Ammon's horn (tissue), 1 donor: ENCODE data around the gene TDRD12.
"Not testable (repeated sequence)": the region's sequence is repeated elsewhere in the genome, so short reads cannot be mapped to it uniquely, and the experiment has no call there.

Source experiments
- DNase-seq: peaks from one replicate; pipeline ENCODE4 v3.0.0-alpha.2; 2016; ENCODE audit warnings: low spot score

TDRD12 gene

DNA sequence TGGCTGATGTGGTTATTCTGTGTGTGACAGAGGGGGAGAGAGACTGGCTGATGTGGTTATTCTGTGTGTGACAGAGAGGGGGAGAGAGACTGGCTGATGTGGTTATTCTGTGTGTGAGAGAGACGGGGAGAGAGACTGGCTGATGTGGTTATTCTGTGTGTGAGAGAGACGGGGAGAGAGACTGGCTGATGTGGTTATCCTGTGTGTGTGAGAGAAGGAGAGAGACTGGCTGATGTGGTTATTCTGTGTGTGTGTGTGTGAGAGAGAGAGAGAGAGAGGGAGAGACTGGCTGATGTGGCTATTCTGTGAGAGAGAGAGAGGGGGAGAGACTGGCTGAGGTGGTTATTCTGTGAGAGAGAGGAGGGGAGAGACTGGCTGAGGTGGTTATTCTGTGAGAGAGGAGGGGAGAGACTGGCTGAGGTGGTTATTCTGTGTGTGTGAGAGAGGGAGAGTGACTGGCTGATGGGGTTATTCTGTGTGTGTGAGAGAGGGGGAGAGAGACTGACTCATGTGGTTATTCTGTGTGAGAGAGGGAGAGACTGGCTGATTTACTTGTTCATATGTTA lies 27.1 kb downstream of the TDRD12 start:
- not testable (repeated sequence) for DNase-seq

DNA sequence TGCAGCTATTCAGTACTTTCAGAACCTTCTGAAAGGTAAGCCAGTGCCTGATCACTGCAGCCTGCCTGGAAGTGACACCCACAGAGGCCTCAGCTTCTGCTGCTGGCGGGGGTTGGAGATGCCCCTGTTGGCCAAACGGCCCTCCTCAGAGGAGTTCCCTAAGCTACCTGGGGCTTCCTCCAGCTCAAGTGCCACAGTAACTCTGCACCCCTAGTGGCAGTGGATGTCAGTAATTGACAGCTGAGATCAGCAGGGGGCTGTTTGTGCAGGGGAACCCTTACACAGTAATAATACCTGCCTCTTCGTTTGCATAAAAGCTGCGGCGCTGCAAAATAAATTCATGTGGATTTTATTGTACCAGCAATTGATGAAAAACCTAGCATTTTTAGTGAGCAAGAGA lies 28.9 kb downstream of the TDRD12 start:
- DNase-seq: no peak

DNA sequence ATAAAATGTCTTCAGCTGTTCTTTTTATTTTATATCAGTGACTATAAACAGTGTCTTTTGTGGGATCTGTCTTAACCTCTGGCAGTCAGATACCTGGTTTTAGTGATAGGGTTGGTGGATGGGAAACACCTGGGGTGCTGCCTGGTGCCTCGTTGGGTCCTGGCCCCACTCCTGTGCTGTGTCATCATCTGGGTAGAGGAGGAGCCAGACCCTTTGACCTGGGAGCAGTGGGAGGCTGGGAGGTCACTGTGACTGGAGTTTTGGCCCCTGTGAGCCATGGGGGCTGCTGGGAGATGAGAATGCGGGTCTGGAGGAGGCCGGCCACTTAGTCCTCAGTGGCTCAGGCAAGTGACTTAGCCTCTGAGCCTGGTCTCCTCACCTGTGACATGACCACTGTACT lies 29.4 kb downstream of the TDRD12 start:
- DNase-seq: no peak

DNA sequence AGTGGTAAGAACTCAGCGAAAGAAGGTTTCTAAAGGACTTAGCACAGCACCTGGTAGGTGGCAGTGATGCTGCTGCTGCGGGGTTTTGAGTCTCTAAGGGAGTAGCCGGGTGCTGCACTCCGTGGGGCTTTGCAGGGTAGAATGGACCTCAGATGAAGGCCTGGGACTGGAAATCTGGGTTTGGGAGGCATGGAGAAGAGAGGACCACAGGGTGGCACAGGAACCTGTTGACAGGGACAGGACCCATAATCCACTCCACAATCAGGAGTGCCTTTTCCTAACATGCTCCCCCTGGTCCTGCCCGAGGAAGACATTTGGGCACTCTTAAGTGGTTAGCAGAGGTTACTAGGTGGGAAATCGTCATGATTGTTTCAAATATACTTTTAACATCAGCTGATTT lies 29.8 kb downstream of the TDRD12 start:
- DNase-seq: no peak

DNA sequence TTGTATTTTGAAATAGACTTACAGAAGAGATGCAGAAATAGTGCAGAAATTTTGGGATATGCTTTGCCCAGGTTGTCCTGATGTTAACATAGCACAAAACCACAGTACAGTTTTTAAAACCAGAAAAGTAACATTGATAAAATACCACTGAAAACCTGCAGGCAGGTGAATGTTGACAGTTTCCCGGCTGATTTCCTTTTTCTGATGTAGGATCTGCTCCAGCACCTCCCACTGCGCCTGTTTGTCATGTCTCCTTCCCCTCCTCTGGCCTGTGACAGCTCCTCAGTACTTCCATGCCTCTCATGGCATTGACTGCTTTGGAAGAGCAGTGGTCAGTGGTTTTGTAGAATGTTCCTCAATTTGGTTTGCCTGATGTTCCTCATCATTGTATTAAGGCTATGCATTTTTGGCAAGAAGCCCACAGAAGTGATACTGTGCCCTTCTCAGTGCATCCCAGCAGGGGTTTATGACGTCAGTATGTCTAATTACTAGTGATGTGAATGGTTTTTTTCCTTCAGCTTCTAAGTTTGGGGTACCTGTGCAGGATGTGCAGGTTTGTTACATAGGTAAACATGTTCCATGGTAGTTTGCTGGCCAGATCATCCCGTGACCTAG lies 31.0 kb downstream of the TDRD12 start:
- DNase-seq: no peak

DNA sequence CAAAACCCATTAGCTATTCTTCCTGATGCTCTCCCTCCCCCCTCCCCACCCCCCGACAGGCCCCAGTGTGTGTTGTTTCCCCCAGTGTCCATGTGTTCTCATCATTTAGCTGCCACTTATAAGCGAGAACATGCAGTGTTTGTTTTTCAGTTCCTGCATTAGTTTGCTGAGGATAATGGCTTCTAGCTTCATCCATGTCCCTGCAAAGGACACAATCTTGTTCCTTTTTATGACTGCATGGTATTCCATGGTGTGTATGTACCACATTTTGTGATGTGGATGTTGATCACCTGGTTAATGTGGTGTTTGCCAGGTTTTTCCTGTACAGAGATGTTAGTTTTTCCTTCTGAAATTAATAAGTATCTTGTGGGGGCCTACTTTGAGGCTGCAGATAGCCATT lies 31.5 kb downstream of the TDRD12 start:
- no peak for DNase-seq

DNA sequence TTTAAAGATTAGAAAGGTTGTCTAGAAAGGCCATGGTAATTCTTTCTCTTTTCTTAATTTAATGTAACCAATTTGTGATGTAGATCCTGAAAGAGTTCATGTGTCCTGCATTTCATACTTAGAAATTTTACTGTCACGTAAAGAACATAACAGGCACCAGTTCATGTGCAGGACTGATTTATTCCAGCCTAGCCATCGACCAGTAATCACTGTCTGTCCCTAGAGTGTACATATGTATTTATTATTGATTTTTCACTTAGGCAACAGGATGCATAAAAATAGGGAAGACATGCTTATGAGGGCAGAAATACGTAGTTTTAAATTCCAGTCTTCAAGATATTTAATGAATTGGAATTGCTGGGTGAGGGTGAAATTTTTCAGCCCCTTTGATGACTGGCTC lies 37.6 kb downstream of the TDRD12 start:
- no peak for DNase-seq

DNA sequence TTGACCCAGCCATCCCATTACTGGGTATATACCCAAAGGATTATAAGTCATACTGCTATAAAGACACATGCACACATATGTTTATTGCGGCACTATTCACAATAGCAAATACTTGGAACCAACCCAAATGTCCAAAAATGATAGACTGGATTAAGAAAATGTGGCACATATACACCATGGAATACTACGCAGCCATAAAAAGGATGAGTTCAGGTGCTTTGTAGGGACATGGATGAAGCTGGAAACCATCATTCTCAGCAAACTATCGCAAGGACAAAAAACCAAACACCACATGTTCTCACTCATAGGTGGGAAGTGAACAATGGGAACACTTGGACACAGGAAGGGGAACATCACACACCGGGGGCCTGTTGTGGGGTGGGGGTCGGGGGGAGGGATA lies 45.8 kb downstream of the TDRD12 start:
- DNase-seq: not testable (repeated sequence)

DNA sequence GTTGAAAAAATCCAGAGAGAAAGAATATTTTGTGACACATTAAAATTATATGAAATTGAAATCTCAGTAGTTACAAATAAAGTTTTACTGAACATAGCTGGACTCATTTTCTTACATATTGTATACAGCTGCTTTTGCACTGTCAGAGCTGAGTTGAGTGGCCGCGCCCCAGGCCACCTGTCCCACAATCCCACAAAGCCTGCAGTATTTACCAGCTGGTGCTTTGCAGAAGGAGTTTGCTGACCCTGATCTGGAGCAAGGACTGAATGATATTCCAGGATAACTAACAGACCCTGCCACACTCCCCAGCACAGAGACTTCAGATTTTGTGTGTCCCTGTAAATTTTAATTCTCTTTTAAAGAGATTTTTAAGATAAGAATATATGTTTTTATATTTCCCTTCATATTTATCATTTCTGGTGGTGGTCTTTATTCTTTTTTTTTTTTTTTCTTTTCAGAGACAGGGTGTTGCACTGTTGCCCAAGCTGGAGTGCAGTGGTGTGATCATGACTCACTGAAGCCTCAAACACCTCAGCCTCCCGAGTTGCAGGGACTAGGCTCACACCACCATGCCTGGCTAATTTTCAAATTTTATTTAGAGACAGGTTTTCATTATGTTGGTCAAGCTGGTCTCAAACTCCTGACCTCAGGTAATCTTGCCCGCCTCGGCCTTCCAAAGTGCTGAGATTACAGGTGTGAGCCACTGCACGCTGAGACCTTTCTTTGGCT lies 48.5 kb downstream of the TDRD12 start:
- no peak for DNase-seq

DNA sequence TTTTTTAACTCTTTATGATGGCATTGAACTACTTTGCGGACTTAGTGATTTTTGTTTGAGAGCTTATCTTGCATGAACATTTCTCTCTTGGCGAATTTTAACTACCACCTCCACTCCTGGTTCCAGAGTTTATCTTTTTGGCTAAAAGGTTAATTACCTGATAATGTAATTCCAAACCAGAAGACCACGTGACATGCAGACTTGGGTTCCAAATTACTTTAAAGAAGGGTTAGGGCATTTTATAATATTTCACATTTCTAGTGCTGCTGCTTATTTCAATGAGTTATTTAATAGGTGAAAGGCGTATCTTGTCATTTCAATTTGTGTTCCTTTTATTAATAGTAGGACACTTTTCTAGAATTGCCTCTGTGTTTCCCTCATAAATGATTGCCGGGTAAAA lies 52.0 kb downstream of the TDRD12 start:
- DNase-seq: no peak

DNA sequence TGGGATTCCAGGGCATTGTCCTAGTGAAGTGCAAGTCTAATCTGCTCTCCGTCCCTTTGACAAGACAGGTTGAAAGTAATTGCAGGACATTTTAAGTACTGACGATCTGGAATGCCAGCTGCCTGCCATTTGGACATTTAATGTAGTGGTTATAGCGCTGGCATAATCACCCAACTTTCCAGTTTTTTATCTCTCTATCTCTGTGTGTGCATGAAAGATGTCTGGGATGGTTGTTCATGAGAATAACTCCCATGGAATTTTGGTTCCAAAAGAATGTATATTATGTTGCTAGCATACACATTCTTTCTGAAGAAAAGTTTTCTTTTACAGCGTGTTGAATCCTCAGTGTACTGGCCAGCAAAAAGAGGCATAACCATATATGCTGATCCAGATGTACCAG lies 53.6 kb downstream of the TDRD12 start:
- no peak for DNase-seq

DNA sequence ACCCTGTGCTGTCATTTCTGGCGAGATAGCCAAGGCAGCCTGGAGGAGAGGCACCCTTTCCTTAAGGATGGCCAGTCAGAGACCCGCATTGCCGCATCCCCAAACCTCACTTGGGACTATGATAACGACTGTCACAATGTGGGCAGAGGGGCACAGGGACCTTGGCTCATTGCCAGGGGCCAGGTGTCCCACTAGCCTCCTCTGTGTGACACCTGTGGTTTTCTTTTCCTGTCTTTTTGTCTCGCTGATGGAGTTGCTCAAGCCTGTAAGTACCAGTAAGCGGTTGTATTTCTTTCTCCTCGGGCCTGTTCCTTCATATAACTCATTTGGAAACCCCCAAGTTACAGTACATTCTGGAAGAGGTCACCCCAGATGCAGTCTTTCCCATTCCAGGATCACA lies 59.5 kb downstream of the TDRD12 start:
- no peak for DNase-seq

DNA sequence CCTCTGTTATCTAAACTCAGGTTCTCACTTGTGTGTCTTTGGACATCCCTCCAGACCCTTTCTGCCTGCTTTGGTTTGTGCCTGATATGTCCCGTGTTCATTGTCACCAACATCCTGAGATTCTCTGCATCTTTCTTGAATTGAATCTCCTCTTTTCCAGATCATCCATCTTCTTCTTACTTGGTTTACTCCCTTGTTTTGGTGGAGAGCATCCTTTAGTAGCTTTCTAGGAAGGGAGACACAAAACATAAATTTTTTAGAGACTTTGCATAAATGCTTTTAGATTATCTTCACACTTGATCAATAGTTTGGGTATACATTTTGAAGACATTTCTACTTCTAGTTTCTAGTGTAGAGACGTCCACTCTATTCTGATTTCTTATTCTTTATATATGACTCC lies 61.7 kb downstream of the TDRD12 start:
- DNase-seq: no peak

DNA sequence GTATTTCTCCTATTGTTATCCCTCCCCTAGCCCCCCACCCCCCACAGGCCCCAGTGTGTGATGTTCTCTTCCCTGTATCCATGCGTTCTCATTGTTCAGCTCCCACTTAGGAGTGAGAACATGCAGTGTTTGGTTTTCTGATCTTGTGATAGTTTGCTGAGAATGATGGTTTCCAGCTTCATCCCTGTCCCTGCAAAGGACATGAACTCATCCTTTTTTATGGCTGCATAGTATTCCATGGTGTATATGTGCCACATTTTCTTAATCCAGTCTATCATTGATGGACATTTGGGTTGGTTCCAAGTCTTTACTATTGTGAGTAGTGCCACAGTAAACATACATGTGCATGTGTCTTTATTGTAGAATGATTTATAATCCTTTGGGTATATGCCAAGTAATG lies 62.5 kb downstream of the TDRD12 start:
- not testable (repeated sequence) for DNase-seq

DNA sequence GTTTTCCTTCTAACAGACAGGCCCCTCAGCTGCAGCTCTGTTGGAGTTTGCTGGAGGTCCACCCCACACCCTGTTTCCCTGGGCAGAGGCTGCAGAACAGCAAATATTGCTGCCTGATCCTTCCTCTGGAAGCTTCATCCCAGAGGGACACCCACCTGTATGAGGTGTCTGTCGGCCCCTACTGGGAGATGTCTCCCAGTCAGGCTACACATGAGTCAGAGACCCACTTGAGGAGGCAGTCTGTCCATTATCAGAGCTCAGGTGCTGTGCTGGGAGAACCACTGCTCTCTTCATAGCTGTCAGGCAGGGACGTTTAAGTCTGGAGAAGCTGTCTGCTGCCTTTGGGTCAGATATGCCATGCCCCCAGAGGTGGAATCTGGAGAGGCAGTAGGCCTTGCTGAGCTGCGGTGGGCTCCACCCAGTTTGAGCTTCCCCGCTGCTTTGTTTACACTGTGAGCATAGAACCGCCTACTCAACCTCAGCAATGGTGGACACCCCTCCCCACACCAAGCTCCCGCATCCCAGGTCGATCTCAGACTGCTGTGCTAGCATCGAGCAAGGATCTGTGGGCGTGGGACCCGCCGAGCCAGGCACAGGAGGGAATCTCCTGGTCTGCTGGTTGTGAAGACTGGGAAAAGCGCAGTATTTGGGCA lies 67.7 kb downstream of the TDRD12 start:
- DNase-seq: not testable (repeated sequence)

DNA sequence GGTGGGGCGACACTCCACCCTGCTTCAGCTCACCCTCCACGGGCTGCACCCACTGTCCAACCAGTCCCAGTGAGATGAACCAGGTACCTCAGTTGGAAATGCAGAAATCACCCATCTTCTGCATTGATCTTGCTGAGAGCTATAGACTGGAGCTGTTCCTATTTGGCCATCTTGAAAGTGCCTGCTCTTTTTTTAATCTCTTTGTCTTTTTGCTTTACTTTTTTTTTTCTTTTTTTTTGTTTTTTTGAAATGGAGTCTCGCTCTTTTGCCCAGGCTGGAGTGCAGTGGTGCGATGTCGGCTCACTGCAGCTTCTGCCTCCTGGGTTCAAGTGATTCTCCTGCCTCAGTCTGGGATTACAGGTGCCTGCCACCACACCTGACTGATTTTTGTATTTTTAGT lies 68.3 kb downstream of the TDRD12 start:
- not testable (repeated sequence) for DNase-seq

DNA sequence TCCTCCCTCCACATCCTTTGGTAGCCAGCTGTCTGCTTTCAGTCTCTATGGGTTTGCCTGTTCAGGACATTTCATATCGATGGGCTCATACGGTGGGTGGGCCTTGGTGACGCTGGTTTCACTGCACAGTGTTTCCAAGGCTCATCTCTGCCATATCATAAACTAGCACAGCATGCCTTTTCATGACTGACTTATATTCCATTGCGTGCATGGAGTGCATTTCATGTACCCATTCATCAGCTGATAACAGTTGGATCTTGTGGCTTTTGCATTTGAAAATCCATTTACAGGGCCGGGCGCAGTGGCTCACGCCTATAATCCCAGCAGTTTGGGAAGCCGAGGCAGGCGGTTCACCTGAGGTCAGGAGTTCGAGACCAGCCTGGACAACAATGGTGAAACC lies 69.9 kb downstream of the TDRD12 start:
- no peak for DNase-seq

DNA sequence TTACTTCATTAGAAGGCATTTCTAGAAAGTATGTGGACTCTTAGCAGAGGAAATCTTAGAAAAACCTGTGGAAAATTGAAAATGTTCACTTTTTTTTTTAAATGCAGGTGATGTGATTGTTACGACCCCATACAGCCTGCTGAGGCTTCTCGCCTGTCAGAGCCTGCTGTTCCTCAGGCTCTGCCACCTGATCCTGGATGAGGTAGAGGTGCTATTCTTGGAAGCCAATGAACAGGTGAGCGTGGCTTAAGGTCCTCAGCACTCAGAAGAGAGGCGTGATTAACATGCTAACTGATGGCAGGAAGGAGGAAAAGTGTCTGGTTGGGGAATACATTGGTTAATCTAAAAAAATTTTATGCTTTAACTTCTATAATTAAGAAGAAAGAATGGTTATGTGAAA lies 78.6 kb downstream of the TDRD12 start:
- no peak for DNase-seq

DNA sequence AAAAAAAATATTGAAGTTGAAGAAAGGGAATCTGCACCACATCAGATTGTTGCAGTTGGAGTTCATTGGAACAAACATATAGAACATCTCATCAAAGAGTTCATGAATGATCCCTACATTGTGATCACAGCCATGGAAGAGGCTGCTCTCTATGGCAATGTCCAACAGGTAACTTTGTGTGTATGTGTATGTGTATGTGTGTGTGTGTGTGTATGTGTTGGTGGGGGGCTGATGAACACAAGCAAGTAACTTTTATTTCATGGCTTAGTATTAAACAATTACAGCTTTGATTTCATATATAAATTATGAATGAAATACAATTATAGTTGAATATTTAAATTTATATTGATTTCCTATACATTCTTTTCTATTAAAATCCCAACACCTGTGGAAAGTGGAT lies 80.6 kb downstream of the TDRD12 start:
- no peak for DNase-seq

DNA sequence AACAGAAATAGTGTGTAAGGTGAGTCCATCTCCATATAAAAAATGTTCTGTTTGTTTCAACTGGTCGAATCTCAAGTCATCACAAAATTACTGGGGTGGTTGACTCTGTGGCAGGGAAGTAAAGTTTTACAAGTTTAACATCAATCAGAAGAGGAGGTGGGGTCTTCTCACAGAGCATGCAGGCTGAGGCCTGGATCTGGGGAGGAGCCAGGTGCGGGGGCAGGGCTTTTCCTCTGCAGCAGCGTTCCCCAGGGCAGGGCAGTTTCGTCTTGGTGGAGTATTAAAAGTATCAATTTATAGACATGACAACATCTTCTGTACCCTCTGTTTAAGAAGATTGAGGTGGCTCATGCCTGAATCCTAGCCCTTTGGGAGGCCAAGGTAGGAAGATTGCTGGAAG lies 81.2 kb downstream of the TDRD12 start:
- DNase-seq: no peak

DNA sequence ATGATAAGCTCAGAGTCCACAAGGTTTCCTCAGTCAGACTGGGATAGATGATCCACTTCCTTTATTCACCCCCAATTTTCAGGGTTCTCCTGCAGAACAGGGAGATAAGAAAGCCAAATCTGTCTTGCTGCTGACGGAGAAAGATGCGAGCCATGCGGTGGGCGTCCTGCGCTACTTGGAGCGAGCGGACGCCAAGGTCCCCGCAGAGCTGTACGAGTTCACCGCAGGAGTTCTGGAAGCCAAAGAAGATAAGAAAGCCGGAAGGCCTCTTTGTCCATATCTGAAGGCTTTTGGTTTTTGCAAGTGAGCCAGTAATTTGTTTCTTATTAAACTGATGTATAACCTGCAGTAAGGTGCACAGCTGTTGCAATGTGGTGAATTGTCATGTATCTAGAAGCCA lies 83.3 kb downstream of the TDRD12 start:
- no peak for DNase-seq

DNA sequence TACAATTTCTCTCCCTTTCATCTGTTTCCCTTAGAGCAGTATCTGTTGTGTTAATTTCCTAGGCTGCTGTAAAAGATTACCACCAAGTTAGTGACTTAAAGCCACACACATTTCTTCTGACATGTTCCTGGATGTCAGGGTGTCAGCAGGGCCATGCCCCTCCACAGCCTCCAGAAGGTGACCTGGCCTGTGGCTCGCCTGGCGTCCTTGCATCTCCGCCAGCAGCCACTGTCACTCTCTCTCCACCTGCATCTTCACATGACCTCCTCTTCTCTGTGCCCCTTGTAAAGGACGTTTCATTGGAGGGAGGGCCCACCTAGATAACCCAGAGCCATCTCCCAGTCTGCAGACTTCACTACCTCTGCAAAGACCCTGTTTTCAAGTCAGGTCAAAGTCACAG lies 88.7 kb downstream of the TDRD12 start:
- no peak for DNase-seq

DNA sequence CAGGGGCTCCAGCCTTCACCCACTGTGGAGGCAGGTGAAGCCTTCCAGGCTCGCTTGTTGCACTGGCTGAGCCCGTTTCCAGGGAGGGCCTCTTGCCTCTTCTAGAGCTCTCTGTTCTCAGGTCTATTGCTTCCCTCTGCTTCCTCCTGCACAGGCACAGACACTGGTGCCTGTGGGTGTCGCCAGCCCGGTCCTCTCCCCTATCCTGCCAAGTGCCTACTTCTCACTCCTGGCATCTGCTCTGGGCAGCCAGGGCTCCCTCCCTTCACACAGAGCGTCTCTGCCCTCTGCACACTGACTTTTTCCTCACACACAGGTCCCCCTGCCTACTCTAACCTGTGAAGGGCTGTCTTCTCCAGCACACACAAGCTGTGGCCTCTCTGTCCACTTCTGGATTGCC lies 89.7 kb downstream of the TDRD12 start:
- DNase-seq: no peak
